ENCODE measurements around the gene ZNF584.

Gene ZNF584

DNA sequence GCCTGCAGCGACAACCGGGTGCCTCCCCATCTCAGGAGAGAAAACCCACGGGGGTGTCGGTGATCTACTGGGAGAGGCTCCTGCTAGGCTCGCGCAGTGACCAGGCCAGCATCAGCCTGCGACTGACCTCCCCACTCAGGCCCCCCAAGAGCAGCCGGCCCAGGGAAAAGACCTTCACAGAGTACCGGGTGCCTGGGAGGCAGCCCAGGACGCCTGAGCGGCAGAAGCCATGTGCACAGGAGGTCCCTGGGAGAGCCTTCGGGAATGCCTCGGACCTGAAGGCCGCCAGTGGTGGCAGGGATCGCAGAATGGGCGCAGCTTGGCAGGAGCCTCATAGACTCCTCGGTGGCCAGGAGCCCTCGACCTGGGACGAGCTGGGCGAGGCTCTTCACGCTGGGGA, 46.9 kb downstream of the ZNF584 start:
- Histone ChIP-seq H3K27me3 (ENCODE audit: low read depth, low read length) (0 out of 2 replicates have a peak, but pooled peaks cover 6% of the 10 kb centered on the region), H4K20me1 (ENCODE audit: insufficient read depth, low read length) (no peaks in the 10 kb centered on the region), H3K4me2 (ENCODE audit: low read length) (no peak overlapping the region), H3K4me3 (ENCODE audit: low read length) (no peak overlapping the region), H2AFZ (ENCODE audit: low read depth, low read length) (no peak overlapping the region), H3K4me1 (ENCODE audit: low read length) (peaks cover 8% of the 10 kb centered on the region), H3K9me3 (ENCODE audit: insufficient read depth, low read length) (no peaks in the 10 kb centered on the region; the same call in 1 of the 2 replicates), H3K27ac (ENCODE audit: low read length) (no peak overlapping the region), H3K36me3 (replicated peaks; ENCODE audit: low read depth, low read length) (peaks cover 15% of the 10 kb centered on the region), H3K79me2 (ENCODE audit: low read length) (peaks cover 4% of the 10 kb centered on the region; the same call in 1 of the 2 replicates), H3K9ac (ENCODE audit: low read length) (no peak overlapping the region)
- TF ChIP-seq, protein P1, sequence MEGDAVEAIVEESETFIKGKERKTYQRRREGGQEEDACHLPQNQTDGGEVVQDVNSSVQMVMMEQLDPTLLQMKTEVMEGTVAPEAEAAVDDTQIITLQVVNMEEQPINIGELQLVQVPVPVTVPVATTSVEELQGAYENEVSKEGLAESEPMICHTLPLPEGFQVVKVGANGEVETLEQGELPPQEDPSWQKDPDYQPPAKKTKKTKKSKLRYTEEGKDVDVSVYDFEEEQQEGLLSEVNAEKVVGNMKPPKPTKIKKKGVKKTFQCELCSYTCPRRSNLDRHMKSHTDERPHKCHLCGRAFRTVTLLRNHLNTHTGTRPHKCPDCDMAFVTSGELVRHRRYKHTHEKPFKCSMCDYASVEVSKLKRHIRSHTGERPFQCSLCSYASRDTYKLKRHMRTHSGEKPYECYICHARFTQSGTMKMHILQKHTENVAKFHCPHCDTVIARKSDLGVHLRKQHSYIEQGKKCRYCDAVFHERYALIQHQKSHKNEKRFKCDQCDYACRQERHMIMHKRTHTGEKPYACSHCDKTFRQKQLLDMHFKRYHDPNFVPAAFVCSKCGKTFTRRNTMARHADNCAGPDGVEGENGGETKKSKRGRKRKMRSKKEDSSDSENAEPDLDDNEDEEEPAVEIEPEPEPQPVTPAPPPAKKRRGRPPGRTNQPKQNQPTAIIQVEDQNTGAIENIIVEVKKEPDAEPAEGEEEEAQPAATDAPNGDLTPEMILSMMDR (IDR thresholded peaks at IDR 0.05; ENCODE audit: low read depth, low read length) = no peak
- no peak for TF ChIP-seq EZH2phosphoT487 (IDR thresholded peaks at IDR 0.05; ENCODE audit: low read depth)

DNA sequence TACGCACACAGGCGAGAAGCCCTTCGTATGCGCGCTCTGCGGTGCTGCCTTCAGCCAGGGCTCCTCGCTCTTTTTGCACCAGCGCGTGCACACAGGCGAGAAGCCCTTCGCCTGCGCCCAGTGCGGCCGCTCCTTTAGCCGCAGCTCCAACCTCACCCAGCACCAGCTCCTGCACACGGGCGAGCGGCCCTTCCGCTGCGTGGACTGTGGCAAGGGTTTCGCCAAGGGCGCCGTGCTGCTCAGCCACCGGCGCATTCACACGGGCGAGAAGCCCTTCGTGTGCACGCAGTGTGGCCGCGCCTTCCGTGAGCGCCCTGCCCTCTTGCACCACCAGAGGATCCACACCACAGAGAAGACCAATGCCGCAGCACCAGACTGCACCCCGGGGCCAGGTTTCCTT, 47.7 kb downstream of the ZNF584 start:
- no peaks in the 10 kb centered on the region for H3K27me3 ChIP-seq (ENCODE audit: low read depth, low read length)
- no peak overlapping the region for H2AFZ ChIP-seq (ENCODE audit: low read depth, low read length)
- no peaks in the 10 kb centered on the region for H4K20me1 ChIP-seq (ENCODE audit: insufficient read depth, low read length)
- H3K4me2 ChIP-seq (ENCODE audit: low read length) = no peak overlapping the region
- no peak overlapping the region for H3K4me3 ChIP-seq (ENCODE audit: low read length)
- H3K79me2 ChIP-seq (ENCODE audit: low read length) = peaks cover 4% of the 10 kb centered on the region; the same call in 1 of the 2 replicates
- H3K36me3 ChIP-seq (replicated peaks; ENCODE audit: low read depth, low read length) = peaks cover 15% of the 10 kb centered on the region
- H3K9ac ChIP-seq (ENCODE audit: low read length) = no peak overlapping the region
- H3K4me1 ChIP-seq (ENCODE audit: low read length) = peaks cover 3% of the 10 kb centered on the region; the same call in 1 of the 2 replicates
- H3K27ac ChIP-seq (ENCODE audit: low read length) = no peak overlapping the region
- H3K9me3 ChIP-seq (ENCODE audit: insufficient read depth, low read length) = no peaks in the 10 kb centered on the region
- no peak for TF ChIP-seq EZH2phosphoT487 (IDR thresholded peaks at IDR 0.05; ENCODE audit: low read depth)
- TF ChIP-seq, protein P1 (IDR thresholded peaks at IDR 0.05; ENCODE audit: low read depth, low read length) = no peak

DNA sequence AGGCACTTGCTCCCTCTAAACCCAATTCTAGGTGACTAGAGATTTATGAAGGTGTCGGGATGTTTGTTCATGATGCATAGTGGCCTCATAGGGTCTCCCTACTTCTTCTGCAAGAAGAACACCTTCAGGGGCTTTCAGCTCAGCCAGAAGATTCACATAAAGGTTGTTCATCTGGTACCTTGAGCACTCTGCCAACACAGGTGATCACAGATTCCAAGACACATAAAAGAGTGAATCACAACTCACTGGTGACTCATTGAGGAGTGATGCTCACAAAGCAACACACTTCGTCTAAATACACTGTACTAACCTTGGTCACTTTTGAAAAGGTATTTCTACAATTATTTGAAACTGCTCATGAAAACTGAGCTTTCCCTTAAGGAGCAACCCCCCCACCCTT, 51.6 kb downstream of the ZNF584 start:
- peaks cover 12% of the 10 kb centered on the region for H3K36me3 ChIP-seq (replicated peaks; ENCODE audit: low read depth, low read length)
- no peak for TF ChIP-seq EZH2phosphoT487 (IDR thresholded peaks at IDR 0.05; ENCODE audit: low read depth)
- TF ChIP-seq, protein P1 (IDR thresholded peaks at IDR 0.05; ENCODE audit: low read depth, low read length) = no peak
- no peaks in the 10 kb centered on the region for H4K20me1 ChIP-seq (ENCODE audit: insufficient read depth, low read length)
- no peak overlapping the region for H3K4me2 ChIP-seq (ENCODE audit: low read length)
- no peaks in the 10 kb centered on the region for H3K79me2 ChIP-seq (ENCODE audit: low read length)
- no peak overlapping the region for H3K27ac ChIP-seq (ENCODE audit: low read length)
- no peak overlapping the region for H2AFZ ChIP-seq (ENCODE audit: low read depth, low read length)
- peaks cover 8% of the 10 kb centered on the region for H3K4me1 ChIP-seq (ENCODE audit: low read length)
- no peaks in the 10 kb centered on the region for H3K9me3 ChIP-seq (ENCODE audit: insufficient read depth, low read length)
- no peaks in the 10 kb centered on the region for H3K27me3 ChIP-seq (ENCODE audit: low read depth, low read length)
- H3K9ac ChIP-seq (ENCODE audit: low read length) = no peak overlapping the region
- no peak overlapping the region for H3K4me3 ChIP-seq (ENCODE audit: low read length)

DNA sequence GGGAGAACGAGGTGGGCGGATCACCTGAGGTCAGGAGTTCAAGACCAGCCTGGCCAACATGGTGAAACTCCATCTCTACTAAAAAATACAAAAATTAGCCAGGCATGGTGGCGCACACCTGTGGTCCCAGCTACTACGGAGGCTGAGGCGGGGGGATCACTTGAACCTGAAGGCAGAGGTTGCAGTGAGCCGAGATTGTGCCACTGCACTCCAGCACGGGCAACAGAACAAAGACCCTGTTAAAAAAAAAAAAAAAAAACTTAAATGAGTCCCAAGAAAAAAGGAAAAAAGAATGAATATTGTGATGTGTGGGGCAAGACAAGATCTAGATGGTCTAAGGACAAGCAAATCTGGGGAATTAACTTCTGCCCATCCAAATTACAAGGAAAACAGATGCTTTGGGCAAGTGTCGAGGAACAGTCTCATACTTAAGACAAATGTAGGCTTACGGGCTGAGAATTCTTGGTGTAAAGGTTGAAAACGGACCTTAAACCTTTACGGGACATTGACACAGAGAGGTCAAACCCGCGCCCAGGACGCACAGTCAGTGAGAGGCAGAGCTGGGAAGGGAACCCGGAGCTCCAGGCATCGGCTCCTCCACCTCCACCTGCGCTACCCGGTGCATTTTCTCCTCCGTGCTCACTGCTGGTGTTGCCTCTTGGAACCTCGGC, 57.8 kb downstream of the ZNF584 start:
- Histone ChIP-seq H4K20me1 (ENCODE audit: insufficient read depth, low read length) (peaks cover 11% of the 10 kb centered on the region; the same call in 1 of the 2 replicates), H3K27ac (ENCODE audit: low read length) (no peak overlapping the region), H2AFZ (ENCODE audit: low read depth, low read length) (peak overlapping the region; percentile 94), H3K79me2 (ENCODE audit: low read length) (peaks cover 9% of the 10 kb centered on the region), H3K4me2 (ENCODE audit: low read length) (peak overlapping the region; percentile 83), H3K4me3 (ENCODE audit: low read length) (peak overlapping the region; percentile 81), H3K27me3 (ENCODE audit: low read depth, low read length) (peaks cover 2% of the 10 kb centered on the region; the same call in 1 of the 2 replicates), H3K36me3 (replicated peaks; ENCODE audit: low read depth, low read length) (no peaks in the 10 kb centered on the region), H3K9me3 (ENCODE audit: insufficient read depth, low read length) (no peaks in the 10 kb centered on the region), H3K4me1 (ENCODE audit: low read length) (peaks cover 19% of the 10 kb centered on the region), H3K9ac (ENCODE audit: low read length) (peak overlapping the region; percentile 52)
- TF ChIP-seq, protein P1 (IDR thresholded peaks at IDR 0.05; ENCODE audit: low read depth, low read length) = no peak
- no peak for TF ChIP-seq EZH2phosphoT487 (IDR thresholded peaks at IDR 0.05; ENCODE audit: low read depth)

Data from OCI-LY3 (cell line).